ENCODE data around the gene TBC1D24.
"Not testable (repeated sequence)": the region's sequence is repeated elsewhere in the genome, so short reads cannot be mapped to it uniquely, and the experiment has no call there.

The TBC1D24 gene

DNA sequence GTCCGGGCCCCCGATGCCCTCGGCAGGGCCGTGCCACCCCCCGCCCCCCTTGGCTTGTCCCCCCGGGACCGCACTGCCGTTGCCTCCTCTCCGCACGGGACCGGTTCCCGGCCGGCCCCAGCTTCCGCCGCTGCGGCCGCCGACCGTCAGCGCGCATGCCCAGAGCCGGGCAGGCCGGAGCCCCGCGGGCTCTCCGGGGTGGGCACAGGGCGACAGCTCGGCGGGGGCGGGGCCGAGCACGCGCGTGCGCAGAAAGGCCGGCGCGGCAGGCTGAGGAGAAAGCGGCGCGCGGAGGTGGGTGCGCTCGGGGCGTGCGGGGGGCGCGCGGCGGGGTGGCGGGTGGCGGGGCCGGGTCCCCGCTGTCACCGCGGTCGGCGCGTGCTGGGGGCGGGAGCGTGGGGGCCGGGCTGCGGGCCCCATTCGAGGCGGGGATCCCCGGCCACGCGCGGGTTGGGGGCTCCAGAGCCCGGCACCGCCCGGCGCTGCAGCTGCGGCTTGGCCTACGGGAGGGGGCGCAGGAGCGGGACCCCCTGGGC lies at the start of gene TBC1D24:
TBC1D24 (plus strand) TSS at position 251 of the 536 bp plus-strand sequence. CDS start 21,022 bp downstream, outside the sequence.
- DNase-seq: peak; percentile 83

DNA sequence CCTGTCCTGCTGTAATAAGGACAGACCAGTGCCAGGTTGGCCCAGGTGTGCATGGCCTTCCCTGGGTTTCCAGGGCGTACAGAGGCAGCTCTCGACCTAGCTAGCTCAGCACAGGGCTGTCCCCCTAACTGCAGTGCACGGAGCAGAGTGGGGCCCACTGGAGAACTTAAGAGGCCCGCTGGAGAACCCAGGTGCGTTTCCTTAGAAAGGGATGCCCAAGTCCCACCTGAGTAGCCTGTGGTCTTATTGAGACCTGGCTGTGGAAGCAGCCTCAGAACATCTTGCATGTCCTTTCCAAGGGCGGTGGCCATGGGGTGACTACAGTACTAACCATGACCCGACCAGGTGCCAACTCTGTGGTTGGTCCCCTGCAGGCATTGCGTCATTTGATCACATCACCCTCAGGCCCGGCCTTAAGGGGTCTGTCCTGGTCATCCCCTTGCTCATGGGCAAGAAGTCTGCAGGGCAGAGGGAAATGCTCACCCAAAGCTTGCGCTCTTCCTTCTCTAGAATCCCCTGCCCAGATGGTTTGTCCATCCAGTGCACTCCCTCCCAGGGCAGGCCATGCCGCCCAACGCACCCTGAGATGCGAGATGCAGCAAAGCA lies 49.0 kb upstream of the TBC1D24 start:
- DNase-seq: no peak

DNA sequence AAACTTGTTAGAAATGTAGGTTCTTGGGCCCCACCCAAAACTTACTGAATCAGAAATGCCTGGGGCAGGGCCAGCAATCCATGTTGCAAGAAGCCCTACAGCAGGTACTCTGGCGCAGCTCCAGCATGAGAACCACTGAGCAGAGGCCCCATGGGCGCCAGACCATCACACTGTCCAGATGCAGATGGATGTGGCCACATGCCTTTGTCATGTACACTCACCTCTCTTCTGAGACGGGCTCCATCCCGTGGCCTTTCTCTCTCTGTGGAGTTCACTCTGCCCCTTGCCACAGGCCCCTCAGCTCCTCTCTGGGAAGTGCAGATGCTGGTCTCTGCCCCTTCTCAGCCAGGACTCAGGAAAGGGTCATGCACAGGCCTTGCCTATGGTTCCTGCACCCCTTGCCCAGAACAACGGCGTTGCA lies 48.0 kb upstream of the TBC1D24 start:
- DNase-seq: no peak

DNA sequence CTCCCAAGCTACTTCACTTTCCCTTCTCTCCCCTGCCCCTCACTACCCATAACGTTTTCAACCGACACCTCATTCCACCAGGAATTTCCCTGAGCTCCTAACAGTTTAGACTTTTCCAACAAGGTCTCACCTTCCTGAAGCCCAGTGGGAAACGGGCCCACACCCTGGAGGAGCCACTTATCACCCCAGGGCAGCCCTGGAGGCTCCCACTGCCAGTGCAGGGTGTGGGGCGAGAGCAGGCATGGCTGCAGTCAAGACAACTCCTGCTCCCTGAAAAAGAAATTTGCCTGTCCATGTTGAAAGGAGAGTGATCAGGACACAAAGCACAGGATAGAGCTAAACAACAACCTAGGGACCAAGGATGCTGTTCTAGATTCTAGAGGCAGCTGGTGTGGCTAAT lies 47.4 kb upstream of the TBC1D24 start:
- no peak for DNase-seq

DNA sequence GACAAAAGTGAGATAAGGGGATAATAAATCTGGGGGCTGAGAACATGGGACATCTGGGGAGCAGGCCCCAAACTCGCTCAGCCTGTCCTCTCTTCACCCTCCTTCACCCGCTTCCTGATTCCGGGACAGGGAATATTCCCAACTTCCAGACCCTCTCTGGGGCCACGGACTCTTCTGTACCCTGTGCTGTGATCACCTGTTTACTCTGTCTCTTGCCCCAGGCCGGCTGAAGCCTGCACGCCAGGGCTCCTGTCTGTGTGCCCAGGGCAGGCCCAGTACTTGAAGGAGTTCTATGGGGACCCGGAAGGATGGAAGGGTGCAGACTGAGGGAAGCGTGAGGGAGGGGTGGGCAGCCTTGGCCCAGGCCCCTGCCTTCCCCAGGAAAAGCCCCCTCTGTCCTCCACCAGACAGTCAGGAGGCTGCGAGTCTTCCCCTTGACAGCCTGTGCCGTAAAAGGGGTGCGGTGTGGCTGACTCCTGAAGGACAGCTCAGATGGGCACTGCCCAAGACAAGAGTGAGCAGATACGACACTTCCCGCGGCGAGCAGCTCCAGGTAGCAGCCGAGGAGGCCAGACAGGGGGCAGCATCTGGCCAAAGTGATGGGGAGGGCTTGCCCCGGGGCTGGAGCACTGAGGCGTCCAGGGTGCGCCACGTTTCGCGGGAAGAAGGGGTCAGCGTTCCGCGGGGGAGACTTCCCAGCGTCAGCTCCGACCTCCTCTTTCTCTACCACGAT lies 46.7 kb upstream of the TBC1D24 start:
- DNase-seq: peak; percentile 26

DNA sequence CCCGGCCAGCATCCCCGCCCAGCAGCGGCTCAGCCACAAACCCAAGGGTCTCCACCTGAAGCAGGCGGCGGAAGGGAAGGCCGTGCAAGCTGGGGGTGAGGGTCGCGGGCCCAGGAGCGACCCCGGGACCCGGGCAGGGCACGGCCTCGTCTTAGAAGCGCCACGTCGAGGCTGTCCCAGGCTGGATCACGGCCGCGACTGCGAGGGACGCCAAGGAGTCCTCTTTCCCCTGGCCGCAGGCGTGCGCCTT lies 46.2 kb upstream of the TBC1D24 start:
- DNase-seq: no peak

DNA sequence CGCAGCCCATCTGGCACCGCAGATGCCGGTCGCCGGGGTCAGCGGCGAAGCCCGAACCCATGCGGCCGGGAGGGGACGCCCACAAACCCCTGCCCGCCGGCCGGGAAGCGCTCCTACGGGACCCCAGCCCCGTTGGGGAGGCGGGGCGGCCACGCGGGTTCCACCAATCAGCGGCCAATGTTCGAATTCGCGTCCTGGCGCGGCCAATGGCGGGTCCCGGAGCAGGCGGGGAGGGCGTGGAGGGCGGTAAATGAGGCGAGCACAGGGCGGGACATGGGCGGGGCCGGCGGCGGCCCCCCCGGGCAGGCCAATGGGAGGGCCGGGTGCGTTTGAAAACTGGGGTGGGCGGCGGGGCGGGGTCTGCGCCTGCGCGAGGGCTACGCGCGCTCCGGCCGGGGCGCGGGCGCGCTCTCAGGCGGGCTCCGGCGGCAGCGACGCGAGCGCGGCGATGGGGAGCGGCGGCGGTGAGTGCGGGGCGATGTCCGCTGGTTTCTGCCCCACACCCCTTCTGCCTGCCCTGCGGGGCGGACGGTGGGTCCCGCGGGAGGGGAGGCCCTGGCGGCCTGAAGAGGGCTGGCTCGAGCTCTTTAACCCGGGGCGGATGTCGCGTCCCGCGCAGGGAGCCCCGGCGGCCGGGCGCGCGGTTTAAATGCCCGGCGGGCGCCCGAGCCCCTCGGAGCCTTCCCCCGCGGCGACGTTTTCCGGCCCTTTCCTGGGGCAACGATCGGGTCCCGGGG lies 45.7 kb upstream of the TBC1D24 start, which contains the start of gene CCNF:
CCNF (plus strand) TSS at position 414 of the 737 bp plus-strand sequence; CDS start at position 449, 35 bp downstream.
- DNase-seq: peak; percentile 96

DNA sequence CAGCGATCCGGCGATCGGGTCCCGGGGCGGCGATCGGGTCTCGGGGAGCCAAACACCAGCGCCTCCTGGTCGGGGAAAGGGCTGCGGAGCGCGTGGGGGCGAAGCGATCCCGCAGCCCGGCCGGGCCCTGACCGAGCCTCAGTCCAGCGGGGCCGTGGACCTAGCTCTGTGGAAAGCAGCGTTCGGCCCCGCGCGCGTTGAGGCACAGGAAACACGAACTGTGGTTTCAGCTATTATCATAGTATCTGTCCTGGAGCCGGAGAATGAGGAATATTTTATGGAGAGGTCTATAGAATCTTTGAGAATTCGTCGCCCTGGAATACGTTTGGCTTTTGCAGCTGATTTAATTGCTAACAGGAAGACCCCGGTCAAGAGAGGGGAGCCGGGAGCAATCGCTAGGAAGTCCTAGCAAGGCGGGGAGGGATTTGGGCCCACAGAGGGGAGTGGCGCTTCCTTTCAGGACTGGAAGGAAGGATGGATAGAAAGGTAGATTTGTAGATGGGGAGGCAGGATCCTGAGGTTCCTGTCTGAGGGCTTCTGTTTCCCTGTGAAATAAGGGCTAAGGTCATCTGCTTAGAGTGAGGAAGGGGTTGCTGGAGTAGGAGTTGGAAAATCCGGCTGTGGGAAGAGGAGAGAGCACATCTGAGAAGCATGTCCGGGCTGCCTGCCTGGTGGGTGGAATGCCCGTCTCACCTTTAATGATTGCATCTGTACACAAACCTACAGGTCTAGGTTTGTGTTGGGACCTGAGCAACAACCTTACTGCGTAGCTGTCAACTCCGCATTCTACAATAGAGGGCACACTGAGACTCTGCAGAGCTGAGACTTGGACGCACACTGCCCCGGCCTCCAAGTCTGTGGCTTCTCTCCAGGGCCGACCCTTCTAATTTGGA lies 44.9 kb upstream of the TBC1D24 start:
- no peak for DNase-seq

DNA sequence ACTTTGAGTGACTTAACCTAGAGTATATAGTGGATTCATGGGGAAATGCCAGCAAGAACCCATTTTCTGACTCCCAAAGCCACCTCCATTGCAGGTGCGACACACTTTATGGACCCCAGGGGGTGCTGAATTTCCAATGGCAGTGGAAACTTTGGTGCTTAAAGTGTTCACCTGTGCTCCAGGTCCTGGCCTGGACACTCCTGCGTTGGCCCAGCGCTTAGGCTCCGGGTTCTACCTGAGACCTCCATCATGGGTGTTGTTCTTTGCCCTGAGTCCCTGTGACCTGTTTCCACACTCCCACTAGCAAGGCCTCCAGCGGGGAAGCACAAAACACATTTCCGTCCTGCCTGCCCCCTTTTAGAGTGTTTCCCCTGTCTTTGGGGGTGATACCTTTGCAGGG lies 42.6 kb upstream of the TBC1D24 start:
- no peak for DNase-seq

DNA sequence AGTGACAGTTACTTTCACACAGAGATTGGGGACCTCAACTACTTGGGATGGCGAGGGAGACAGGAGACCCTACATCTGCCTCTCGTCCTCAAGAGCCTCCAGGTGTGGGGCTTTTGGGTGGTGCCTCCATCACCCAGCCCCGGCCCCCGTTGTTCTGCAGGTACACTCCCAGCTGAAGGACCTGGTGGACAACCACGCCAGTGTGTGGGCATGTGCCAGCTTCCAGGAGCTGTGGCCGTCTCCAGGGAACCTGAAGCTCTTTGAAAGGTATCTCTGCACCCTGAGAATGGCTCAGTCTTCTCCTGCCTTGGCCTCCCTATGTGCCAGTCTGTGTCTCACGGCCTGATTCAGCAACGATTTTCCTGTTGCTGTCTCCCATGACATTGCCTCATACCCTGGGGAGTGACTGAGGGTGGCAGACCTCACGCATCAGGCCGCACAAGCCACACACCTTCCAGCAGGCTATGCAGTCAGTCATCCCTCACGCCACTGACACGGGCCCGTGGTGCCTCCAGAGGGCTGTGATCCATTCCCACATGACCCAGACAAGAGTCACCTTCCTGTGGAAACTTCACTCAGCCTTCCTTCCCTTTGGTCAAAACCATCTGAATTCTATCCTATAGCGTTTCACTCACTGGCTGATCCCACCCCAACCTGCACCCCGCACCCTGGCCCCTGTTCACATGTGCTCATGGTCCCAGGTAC lies 42.0 kb upstream of the TBC1D24 start:
- no peak for DNase-seq

DNA sequence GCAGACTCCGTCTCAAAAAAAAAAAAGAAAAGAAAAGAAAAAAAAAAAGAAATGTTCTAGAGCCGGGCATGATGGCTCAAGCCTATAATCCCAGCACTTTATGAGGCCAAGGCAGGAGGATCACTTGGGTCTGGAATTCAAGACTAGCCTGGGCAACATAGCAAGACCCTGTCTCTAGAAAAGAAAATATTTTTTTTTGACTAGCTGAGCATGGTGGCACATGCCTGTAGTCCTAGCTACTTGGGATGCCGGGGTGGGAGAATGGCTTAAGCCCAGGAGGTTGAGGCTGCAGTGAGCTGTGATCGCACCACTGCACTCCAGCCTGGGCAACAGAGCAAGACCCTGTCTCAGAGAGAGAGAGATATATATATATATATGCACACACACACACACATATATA lies 39.7 kb upstream of the TBC1D24 start:
- not testable (repeated sequence) for DNase-seq

DNA sequence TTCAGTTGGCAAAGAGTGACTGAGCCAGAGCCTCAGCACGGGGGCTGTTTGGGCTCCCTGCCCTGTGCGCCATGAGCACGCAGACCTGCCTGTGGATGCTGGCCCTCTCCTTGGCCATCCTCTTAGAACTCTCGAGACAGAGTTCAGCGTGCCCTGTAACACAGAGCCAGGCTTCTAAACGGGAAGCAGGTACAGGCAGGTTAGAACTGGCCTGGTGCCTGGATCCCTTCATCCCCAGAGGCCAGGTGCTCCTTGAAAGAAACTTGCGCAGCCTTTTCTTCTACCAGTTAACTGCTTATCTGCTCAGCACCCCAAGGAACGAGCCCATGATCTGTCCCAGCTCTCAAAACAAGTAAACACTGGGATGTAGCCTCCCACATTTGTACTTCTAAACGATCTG lies 38.8 kb upstream of the TBC1D24 start:
- DNase-seq: no peak

DNA sequence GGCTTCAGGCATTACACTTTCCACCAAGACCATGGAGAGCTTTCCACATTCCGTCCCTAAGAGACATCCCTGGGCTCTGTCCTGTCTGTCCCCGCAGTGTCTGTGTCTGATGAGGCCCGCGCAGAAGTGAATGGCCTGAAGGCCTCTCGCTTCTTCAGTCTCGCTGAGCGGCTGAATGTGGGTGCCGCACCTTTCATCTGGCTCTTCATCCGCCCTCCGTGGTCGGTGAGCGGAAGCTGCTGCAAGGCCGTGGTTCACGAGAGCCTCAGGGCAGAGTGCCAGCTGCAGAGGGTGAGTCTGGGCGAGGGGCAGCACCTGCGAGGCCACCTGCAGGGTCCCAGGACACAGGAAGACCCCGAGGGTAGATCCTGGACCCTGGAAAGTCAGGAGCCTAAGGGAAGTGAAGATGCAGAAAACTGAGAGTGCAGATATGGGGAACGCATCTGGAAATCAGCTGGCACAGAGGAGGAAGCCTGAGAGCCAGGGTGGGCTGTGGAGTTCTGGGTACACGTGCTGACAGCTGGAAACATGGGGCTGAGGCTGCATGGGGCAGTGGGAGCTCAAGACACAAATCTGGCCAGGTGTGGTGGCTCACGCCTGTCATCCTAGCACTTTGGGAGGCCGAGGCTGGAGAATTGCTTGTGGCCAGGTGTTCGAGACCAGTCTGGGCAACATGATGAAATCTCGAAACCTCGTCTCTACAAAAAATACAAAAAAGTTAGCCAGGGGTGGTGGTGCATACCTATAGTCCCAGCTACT lies 37.7 kb upstream of the TBC1D24 start:
- no peak for DNase-seq

DNA sequence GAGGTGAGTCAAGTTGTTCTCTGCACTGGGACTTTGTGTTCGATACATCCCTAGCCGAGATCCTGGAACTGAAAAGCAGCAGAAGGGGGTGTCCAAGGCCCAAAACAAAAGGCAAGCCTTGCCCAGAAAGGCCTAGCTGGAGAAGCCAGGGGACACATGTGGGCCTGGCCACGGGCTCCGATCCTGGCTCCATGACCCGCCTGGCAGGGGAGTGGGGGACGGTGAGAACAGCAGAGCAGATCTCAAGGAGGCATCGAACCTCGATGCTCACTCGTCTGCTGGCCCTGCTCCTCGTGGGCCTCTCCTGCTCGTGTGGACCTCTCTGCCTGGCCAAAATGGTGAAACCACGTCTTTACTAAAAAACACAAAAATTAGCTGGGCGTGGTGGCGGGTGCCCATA lies 36.8 kb upstream of the TBC1D24 start:
- no peak for DNase-seq

DNA sequence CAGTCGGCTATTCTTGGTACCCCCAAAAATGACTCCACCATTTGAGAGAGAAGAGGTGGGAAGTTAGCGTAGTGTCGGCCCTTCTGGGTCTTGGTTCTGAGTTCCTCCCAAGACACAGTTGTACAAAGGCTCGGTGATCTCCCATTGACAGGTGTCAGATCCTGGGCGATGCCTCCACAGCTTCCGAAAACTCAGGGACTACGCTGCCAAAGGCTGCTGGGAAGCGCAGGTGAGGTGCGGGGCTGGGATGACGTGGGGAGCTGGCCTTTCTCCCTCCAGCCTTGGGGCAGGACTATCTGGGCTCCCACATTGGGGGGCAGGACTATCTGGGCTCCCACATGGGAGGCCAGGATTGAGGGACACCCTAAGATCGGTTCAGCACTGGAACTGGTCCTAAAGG lies 35.3 kb upstream of the TBC1D24 start:
- no peak for DNase-seq

DNA sequence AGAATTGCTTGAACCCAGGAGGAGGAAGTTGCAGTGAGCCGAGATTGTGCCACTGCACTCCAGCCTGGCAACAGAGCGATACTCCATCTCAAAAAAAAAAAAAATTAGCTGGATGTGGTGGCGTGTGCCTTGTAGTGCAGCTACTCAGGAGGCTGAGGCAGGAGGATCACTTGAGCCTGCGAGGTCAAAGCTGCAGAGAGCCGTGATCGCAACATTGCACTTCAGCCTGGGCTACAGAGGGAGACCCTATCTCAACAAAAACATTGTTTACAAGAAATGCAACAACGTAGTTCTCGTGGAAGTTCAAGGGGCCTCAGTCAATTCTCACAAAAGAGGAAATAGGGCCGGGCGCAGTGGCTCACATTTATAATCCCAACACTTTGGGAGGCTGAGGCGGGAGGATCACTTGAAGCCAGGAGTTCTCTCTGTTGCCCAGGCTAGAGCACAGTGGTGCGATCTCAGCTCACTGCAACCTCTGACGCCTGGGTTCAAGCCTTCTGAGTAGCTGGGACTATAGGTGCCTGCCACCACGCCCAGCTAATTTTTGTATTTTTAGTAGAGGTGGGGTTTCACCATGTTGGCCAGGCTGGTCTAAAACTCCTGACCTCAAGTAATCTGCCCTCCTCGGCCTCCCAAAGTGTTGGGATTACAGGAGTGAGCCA lies 33.7 kb upstream of the TBC1D24 start:
- not testable (repeated sequence) for DNase-seq

DNA sequence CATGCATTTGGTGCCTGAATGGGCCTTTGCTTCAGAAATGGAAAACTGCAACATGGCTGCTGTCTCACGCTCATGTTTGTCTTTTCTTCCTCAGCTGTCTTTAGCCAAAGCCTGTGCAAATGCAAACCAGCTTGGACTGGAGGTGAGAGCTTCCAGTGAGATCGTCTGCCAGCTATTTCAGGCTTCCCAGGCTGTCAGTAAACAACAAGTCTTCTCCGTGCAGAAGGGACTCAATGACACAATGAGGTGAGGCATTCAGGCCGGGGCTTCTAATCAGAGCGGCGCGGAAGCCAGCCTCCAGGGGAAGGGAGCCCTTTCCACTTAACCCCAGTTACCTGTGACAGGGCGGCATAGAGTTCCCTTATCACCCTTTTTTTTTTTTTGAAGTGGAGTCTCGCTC lies 31.4 kb upstream of the TBC1D24 start:
- no peak for DNase-seq

DNA sequence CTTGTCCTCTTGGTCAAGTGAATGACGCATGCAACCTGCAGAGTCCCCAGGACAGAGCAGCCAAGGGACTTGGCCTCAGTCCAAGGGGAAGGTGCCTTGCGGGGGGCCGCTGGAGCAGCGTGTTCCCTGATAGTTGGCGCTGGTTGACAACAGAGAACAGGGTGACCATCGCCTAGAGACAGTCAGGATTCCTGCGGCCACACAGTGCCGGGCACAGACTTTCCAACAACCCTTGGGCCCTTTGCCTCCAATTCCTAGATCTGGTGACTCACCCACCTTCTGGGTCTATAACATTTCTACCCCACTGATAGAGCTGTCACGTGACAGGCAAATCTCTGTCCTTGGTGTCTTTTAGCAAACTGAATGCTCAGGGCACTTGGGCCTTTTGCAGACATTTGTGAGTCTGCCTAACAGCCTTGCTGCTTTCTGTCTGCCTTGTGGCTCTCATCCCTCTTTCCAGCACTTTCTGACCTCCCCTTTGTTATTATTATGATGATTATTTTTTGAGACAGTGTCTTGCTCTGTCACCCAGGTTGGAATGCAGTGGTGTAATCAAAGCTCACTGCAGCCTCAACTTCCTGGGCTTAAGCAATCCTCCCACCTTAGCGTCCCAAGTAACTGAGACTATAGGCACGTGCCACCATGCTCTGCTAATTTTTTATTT lies 26.9 kb upstream of the TBC1D24 start:
- no peak for DNase-seq

DNA sequence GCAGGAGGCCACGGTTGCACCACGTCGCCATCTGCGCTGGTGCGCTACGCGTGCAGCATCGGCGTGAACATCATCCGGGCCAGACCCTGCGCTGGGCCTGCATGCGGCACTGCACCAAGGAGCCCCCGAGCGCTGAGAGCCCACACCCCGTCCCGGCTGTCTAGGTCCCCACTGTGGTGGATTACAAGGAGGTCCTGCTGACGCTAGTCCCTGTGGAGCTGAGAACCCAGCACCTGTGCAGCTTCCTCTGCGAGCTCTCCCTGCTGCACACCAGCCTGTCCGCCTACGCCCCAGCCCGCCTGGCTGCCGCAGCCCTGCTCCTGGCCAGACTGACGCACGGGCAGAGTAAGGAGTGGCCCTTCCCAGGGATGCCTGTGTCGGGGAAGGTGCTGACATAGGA lies 25.8 kb upstream of the TBC1D24 start:
- DNase-seq: no peak

DNA sequence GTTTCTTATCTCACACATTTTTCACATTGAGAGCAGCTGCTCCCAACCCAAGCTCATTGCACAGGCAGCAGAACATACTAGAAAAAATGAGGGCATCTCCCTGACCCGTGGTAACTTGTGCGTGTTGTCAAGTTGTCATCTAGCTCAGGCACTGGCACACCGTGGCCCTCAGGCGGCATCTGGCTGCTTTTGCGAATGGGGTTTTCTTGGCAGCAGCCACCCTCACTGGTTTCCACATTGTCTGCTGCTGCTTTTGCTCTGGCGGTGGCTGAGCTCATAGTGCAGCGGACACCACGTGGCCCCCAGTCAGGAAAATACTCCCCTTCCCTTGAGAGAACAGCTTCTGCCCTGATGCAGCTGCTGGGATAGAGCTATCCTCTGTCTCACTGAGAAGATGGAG lies 24.4 kb upstream of the TBC1D24 start:
- DNase-seq: no peak
